ENCODE results near the gene SYNE1. TPM values are rescaled to one million over a fixed set of nuclear protein-coding genes. Genes with fewer than 3 reads are reported as not detected.

Gene SYNE1
- total and polyA plus RNA-seq, 9 donors: 70.4 to 279 (median 154) TPM

GRCh38 chr6:152240436-152240835 is 396.7 kb downstream of the SYNE1 start:
- Histone ChIP-seq H3K4me1 (ENCODE audit: insufficient read depth) (peaks cover 18% of the 10 kb centered on the region), H3K36me3 (no peaks in the 10 kb centered on the region), H3K4me3 (no peak overlapping the region), H3K27me3 (no peaks in the 10 kb centered on the region), H3K9me3 (no peaks in the 10 kb centered on the region), H3K27ac (peak overlapping the region; percentile 4 to 49)
- 57 to 58% (median 57%) methylated on average over 3 of the region's 3 CpGs for WGBS, 3 donors
- DNase-seq: no peak
- intact Hi-C loops (cut with DNase I): no loop called here
- TF ChIP-seq EP300 (IDR thresholded peaks at IDR 0.05) (no peak), POLR2A (IDR thresholded peaks at IDR 0.05) (no peak)
- TF ChIP-seq, protein P1, sequence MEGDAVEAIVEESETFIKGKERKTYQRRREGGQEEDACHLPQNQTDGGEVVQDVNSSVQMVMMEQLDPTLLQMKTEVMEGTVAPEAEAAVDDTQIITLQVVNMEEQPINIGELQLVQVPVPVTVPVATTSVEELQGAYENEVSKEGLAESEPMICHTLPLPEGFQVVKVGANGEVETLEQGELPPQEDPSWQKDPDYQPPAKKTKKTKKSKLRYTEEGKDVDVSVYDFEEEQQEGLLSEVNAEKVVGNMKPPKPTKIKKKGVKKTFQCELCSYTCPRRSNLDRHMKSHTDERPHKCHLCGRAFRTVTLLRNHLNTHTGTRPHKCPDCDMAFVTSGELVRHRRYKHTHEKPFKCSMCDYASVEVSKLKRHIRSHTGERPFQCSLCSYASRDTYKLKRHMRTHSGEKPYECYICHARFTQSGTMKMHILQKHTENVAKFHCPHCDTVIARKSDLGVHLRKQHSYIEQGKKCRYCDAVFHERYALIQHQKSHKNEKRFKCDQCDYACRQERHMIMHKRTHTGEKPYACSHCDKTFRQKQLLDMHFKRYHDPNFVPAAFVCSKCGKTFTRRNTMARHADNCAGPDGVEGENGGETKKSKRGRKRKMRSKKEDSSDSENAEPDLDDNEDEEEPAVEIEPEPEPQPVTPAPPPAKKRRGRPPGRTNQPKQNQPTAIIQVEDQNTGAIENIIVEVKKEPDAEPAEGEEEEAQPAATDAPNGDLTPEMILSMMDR (IDR thresholded peaks at IDR 0.05): no peak

DNA sequence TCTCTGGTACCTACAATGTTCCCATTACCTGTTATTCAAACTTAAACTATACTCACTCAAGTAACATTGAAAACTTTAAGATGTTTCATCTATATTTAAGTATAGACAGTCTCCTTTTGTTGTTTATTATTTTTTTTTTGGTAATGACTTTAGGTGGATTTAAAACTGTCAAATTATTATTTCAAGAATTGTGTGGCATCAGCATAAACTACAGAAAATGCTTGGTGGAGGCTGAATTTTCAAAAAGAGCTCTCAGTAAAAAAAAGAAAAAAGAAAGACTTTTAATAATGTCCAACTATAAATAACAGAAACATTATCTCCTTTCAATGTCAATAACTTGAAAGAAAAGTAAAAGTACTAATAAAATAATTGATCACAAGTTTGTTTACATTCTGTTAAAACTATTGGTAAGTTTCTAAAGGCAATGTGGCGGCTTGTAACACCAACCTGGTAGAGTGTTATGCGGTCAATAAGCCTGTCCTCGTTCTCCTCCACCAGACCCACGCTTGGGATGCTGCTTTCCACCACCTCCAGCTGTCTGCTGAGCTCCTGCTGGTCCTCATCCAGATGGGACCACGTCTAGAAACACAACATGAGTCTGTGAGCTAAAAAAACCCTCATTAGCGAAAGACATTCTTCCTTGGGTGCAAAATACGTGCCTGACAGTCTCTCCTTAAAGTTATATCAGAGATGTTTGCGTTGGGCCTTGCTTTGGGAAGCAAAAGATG is 400.6 kb downstream of the SYNE1 start:
- H3K4me3 ChIP-seq: no peak overlapping the region
- H3K36me3 ChIP-seq: no peaks in the 10 kb centered on the region
- H3K9me3 ChIP-seq: no peaks in the 10 kb centered on the region
- no peak for DNase-seq
- no peak for TF ChIP-seq POLR2A (IDR thresholded peaks at IDR 0.05)
- no peak for TF ChIP-seq EP300 (IDR thresholded peaks at IDR 0.05)
- TF ChIP-seq, protein P1 (IDR thresholded peaks at IDR 0.05): no peak
- no peak overlapping the region for H3K27ac ChIP-seq
- 87 to 90% (median 87%) methylated on average over 8 of the region's 8 CpGs for WGBS, 3 donors
- peaks cover 9% of the 10 kb centered on the region for H3K4me1 ChIP-seq (ENCODE audit: insufficient read depth)
- intact Hi-C loops (cut with DNase I): no loop called here
- H3K27me3 ChIP-seq: no peaks in the 10 kb centered on the region

DNA sequence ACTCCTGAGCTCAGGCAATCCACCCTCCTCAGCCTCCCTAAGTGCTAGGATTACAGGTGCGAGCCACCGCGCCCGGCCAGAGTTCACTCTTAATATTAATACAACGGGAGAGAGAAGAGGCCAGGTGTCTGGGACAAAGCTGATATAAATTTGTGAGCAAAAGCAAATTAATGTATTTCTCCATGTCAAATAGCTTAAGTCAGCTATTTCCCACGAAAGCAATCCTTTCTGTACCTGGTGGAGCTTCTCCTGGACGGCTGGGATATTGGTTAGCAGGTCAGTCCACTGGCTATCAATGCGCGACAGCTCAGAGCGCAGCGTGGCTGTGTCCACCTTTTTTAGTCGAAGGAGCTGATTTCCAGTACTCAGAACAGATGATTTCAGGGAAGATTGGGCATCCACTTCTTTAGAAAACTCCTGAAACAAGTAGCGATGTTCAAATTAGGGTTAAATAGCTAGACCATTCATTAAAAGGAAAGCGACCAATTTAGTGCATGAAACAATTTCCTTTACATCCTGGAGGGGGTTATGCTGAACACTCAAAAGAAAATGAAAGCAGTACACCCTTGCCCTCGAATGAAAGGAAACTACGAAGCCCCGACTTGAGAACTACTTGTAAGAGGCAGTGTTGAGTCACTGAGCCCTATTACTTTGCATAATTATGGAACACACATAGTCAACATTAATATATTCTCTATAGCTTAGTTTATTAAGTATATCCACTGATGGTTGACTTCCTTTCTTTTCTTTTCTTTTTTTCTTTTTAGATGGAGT is 403.4 kb downstream of the SYNE1 start:
- Histone ChIP-seq H3K27me3 (no peaks in the 10 kb centered on the region), H3K4me1 (ENCODE audit: insufficient read depth) (no peaks in the 10 kb centered on the region), H3K9me3 (no peaks in the 10 kb centered on the region), H3K27ac (no peak overlapping the region), H3K36me3 (no peaks in the 10 kb centered on the region), H3K4me3 (no peak overlapping the region)
- DNase-seq: no peak
- TF ChIP-seq, protein P1 (IDR thresholded peaks at IDR 0.05): no peak
- TF ChIP-seq EP300 (IDR thresholded peaks at IDR 0.05) (no peak), POLR2A (IDR thresholded peaks at IDR 0.05) (no peak)
- intact Hi-C loops (cut with DNase I): no loop called here
- 91 to 93% (median 93%) methylated on average over 17 of the region's 17 CpGs for whole genome bisulfite sequencing, 3 donors

GRCh38 chr6:152232501-152233151 is 404.5 kb downstream of the SYNE1 start:
- Histone ChIP-seq H3K4me1 (ENCODE audit: insufficient read depth) (no peaks in the 10 kb centered on the region), H3K27me3 (no peaks in the 10 kb centered on the region), H3K27ac (peak overlapping the region in 1 of 2 donors; percentile 7), H3K4me3 (no peak overlapping the region), H3K9me3 (no peaks in the 10 kb centered on the region), H3K36me3 (no peaks in the 10 kb centered on the region)
- TF ChIP-seq POLR2A (IDR thresholded peaks at IDR 0.05) (no peak), EP300 (IDR thresholded peaks at IDR 0.05) (no peak)
- TF ChIP-seq, protein P1 (IDR thresholded peaks at IDR 0.05): no peak
- WGBS, 3 donors: 16 to 21% (median 16%) methylated on average over 5 of the region's 5 CpGs
- intact Hi-C loops (cut with DNase I): no loop called here
- DNase-seq: no peak

Data from ovary (tissue), 9 donors.